22Rv1 (cell line): Measurements from ENCODE around the gene ABI3BP.
A peak's percentile ranks its signal among the peaks of the same experiment; 100 is the strongest.
"Not testable (repeated sequence)": the region's sequence is repeated elsewhere in the genome, so short reads cannot be mapped to it uniquely, and the experiment has no call there.

Experiments used
- H3K27ac ChIP-seq: fragments of 450-650 bp; 2 replicates; pipeline ENCODE4 v1.5.1; 2017
- CTCF ChIP-seq: fragments of 450-650 bp; IDR thresholded peaks from 2 replicates; pipeline ENCODE4 v1.5.1; 2017; ENCODE audit warnings: mild to moderate bottlenecking
- ZFX ChIP-seq: fragments of 450-650 bp; IDR thresholded peaks from 2 replicates; pipeline ENCODE4 v1.6.1; 2017; ENCODE audit warnings: antibody characterized with exemption, borderline replicate concordance

Gene ABI3BP

DNA sequence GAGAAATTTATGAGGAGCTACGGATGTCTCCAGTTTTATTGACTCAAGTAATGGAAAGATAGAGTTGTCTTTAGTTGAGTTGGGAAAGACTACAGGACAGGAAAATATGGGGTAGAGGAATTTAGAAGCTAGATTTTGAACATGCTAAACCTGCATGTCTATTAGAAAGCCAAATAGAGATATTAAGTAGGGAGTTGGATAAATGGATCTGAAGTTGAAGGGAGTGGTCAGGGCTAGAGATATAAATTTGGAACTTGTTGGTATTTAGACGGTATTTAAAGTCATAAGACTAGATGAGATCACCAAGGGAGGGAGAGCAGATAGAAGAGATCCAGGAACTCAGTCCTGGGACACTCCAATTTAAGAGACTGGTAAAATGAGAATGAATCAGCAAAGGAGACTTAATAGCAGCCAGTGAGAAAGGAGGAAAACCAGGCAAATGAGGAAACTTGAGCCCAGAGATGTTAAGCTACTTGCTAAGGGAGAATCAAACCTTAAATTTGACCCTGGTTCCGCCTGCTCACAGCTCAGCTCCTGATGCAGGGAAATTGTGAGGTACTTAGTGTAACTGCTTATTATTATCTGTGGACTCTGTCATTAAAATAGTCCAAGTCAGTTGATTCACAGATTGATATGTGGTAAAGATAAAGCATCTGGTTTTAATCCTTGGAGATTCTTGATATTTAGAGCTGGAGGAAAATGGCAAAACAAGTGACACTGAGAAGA is 35.8 kb downstream of the ABI3BP start:
- no peak overlapping the region for H3K27ac ChIP-seq
- no peak for TF ChIP-seq CTCF
- no peak for TF ChIP-seq ZFX

DNA sequence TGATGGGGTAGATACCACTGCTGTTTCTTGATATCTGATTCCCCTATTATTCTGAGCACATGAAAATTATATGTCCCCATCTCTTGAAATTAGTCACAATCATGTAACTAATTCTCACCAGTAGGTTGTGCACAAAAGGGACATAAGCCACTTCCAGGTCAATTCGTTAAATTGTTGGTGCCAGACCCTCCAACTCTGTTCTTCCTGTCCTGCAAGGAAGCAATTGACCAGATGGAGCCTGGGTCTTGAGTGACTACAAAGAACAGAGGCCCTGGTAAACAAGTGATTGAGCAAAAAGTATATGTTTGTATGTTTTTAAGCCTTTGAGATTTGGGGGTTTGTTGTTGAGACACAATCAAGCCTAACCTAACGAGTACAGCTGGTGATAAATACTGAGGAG is 36.9 kb downstream of the ABI3BP start:
- no peak for TF ChIP-seq CTCF
- TF ChIP-seq ZFX = no peak
- no peak overlapping the region for H3K27ac ChIP-seq

DNA sequence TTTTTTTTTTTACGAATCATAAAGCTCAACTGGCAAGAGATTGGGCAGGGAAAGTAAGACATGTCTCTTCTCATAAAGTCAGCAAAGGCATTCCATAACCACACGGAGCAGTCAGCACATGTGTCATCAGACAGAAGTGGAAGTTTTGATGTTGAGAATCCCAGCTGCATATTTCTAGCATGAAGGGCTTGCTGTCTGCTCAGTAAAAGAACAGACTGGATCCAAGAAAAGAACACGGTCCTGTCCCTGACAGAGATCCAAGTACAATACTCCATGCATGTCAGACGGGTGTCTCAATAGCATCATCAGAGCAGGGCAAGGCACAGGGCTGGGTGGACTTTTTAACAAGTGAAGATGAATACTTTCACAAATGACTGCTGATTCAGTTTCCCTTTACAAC is 38.2 kb downstream of the ABI3BP start:
- TF ChIP-seq CTCF (no peak), ZFX (no peak)
- no peak overlapping the region for H3K27ac ChIP-seq

GRCh38 chr3:100954199-100954935 is 38.9 kb downstream of the ABI3BP start:
- H3K27ac ChIP-seq = no peak overlapping the region
- TF ChIP-seq CTCF (no peak), ZFX (no peak)

GRCh38 chr3:100953103-100953502 is 40.1 kb downstream of the ABI3BP start:
- TF ChIP-seq CTCF (peak; percentile 14; the same call in 1 of the 2 replicates), ZFX (no peak)
- H3K27ac ChIP-seq = no peak overlapping the region

GRCh38 chr3:100947119-100947518 is 46.1 kb downstream of the ABI3BP start:
- TF ChIP-seq ZFX = no peak
- TF ChIP-seq CTCF = no peak
- H3K27ac ChIP-seq = no peak overlapping the region

DNA sequence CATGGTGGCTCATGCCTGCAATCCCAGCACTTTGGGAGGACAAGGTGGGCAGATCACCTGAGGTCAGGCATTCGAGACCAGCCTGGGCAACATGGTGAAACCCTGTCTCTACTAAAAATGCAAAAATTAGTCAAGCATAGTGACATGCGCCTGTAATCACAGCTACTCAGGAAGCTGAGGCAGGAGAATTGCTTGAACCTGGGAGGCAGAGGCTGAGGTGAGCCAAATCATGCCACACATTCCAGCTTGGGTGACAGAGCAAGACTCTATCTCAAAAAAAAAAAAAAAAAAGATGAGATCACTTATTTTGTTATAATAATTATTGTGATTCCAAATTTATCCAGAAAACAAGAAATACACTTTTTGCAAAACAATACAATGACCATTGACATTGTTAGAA is 47.1 kb downstream of the ABI3BP start:
- not testable (repeated sequence) for H3K27ac ChIP-seq

GRCh38 chr3:100941451-100941850 is 51.8 kb downstream of the ABI3BP start:
- TF ChIP-seq CTCF = no peak
- TF ChIP-seq ZFX = no peak
- H3K27ac ChIP-seq = no peak overlapping the region
